Immature natural killer cell (primary cell): Measurements from ENCODE around the gene DLEC1. TPM values are rescaled to one million over a fixed set of nuclear protein-coding genes. Genes with fewer than 3 reads are reported as not detected.
"Not testable (repeated sequence)": the region's sequence is repeated elsewhere in the genome, so short reads cannot be mapped to it uniquely, and the experiment has no call there.

ENCODE experiments used
- DNase-seq, 3 donors: peaks; one replicate each; pipeline ENCODE4 v3.0.0; 2022; ENCODE audit warnings: mixed read lengths in 1 of 3
- H3K27ac Mint-ChIP-seq, 6 donors: one replicate each; pipeline ENCODE4 v1.8.0; 2020; ENCODE audit warnings: mixed read lengths in 6 of 6, mild to moderate bottlenecking in 5 of 6, inconsistent platforms in 4 of 6, moderate library complexity in 3 of 6
- H3K27me3 Mint-ChIP-seq, 3 donors: one replicate each; pipeline ENCODE4 v1.8.0; 2020 to 2021; ENCODE audit warnings: low read depth in 3 of 3, mild to moderate bottlenecking in 3 of 3, mixed read lengths in 3 of 3, moderate library complexity in 3 of 3, inconsistent platforms in 1 of 3
- H3K36me3 Mint-ChIP-seq, 3 donors: one replicate each; pipeline ENCODE4 v1.8.0; 2020; ENCODE audit warnings: mixed read lengths in 3 of 3, inconsistent platforms in 2 of 3, mild to moderate bottlenecking in 2 of 3
- H3K4me1 Mint-ChIP-seq, 2 donors: one replicate each; pipeline ENCODE4 v1.8.0; 2020; ENCODE audit warnings: inconsistent platforms in 2 of 2, mild to moderate bottlenecking in 2 of 2, mixed read lengths in 2 of 2, moderate library complexity in 1 of 2
- H3K4me3 Mint-ChIP-seq, 5 donors: one replicate each; pipeline ENCODE4 v1.8.0; 2020; ENCODE audit warnings: mild to moderate bottlenecking in 5 of 5, mixed read lengths in 5 of 5, inconsistent platforms in 3 of 5, moderate library complexity in 3 of 5
- H3K9me3 Mint-ChIP-seq, 6 donors: one replicate each; pipeline ENCODE4 v1.8.0; 2020; ENCODE audit warnings: mild to moderate bottlenecking in 6 of 6, mixed read lengths in 6 of 6, inconsistent platforms in 4 of 6, moderate library complexity in 3 of 6
- polyA plus RNA-seq, 3 donors: library from polyadenylated mRNA; unstranded; fragments of 300-500 nt; fragmentation: Illumina TruSeq; gene quantifications; one replicate each; pipeline ENCODE4 v1.2.3, GENCODE V29; 2021

Gene DLEC1
- polyA plus RNA-seq, 3 donors from 2014 or later, result 0.16 to 2.4 (median 0.84) TPM

- Mint-ChIP-seq H3K9me3 (no peaks in the 10 kb centered on the region), H3K27ac (no peak overlapping the region), H3K27me3 (peaks cover 0 to 2% (median 1%) of the 10 kb centered on the region in 3 donors), H3K36me3 (peaks cover 4 to 18% (median 16%) of the 10 kb centered on the region in 3 donors), H3K4me1 (no peaks in the 10 kb centered on the region), H3K4me3 (no peak overlapping the region)
- no peak for DNase-seq
Measured at GRCh38 chr3:38067508-38068233, 28.7 kb downstream of the DLEC1 start.

DNA sequence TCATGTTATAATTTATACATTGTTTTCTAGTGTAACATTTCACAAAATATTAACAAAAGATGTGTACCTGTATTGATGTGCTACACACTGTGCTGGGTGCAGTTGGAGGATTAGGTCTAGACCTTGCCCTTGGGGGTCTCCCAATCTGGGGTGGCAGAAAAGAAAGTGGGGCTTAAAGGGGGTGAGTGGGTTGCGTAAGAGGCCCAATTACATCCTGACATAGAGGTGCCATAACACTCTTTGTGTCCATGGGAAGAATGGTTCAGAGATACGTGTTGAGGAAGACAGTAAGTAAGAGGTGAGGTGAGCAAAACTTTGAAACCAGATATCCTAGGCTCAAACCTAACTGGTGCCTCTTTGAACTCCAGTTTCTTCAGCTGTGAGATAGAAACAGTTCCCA, 31.0 kb downstream of the DLEC1 start:
- peaks cover 0 to 2% (median 1%) of the 10 kb centered on the region in 3 donors for H3K27me3 Mint-ChIP-seq
- H3K36me3 Mint-ChIP-seq, result peaks cover 4 to 18% (median 8%) of the 10 kb centered on the region in 3 donors
- no peaks in the 10 kb centered on the region for H3K4me1 Mint-ChIP-seq
- H3K9me3 Mint-ChIP-seq, result no peaks in the 10 kb centered on the region
- no peak overlapping the region for H3K27ac Mint-ChIP-seq
- H3K4me3 Mint-ChIP-seq, result no peak overlapping the region
- no peak for DNase-seq

DNA sequence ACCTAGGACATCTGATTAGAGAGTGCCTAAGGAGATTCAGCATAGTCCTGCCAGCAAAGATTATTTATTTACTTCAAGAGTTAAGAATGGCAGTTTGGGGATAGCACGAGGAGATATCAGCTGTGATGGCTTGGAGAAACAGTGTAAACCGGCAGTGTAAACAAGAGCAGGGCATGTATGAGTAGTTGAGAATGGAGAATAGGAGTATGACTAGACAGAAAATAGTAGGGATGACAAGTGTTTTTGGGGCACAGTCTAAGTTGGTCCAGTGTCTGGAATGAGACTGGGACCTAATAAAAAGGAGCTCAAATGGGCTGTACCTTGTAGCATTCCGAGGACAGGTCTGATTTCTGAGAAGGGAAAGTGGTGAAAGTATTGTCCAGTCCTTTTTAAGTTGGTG, 38.1 kb downstream of the DLEC1 start:
- not testable (repeated sequence) for DNase-seq, H3K9me3 Mint-ChIP-seq, H3K4me1 Mint-ChIP-seq, H3K27me3 Mint-ChIP-seq, H3K27ac Mint-ChIP-seq, H3K4me3 Mint-ChIP-seq, H3K36me3 Mint-ChIP-seq

DNA sequence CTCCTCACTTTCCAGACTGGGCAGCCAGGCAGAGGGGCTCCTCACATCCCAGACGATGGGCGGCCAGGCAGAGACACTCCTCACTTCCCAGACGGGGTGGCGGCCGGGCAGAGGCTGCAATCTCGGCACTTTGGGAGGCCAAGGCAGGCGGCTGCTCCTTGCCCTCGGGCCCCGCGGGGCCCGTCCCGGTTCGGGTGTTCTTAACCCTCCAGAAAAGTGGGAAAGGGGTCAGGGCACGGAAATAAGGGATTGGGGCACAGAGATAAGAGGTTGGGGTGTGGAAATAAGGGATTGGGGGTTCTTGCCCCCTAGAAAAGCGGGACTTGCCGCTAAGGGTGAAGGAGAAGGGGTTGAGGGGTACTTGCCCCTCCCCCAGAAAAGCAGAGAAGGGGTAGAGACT, 43.3 kb downstream of the DLEC1 start:
- H3K4me3 Mint-ChIP-seq, DNase-seq, H3K4me1 Mint-ChIP-seq, H3K27ac Mint-ChIP-seq, H3K36me3 Mint-ChIP-seq: not testable (repeated sequence)
- Mint-ChIP-seq H3K9me3 (peaks cover 0 to 16% (median 11%) of the 10 kb centered on the region in 6 donors), H3K27me3 (peaks cover 24 to 42% (median 25%) of the 10 kb centered on the region in 3 donors)

- H3K36me3 Mint-ChIP-seq, H3K4me1 Mint-ChIP-seq: not testable (repeated sequence)
Measured at GRCh38 chr3:38083254-38083653, 44.2 kb downstream of the DLEC1 start.

GRCh38 chr3:38083871-38084333, 44.9 kb downstream of the DLEC1 start:
- peaks cover 0 to 16% (median 12%) of the 10 kb centered on the region in 6 donors for H3K9me3 Mint-ChIP-seq
- peaks cover 23 to 45% (median 24%) of the 10 kb centered on the region in 3 donors for H3K27me3 Mint-ChIP-seq
- DNase-seq, result peak in 2 of 3 donors; percentile 1 to 23
- H3K4me3 Mint-ChIP-seq, result peak overlapping the region in 2 of 5 donors; percentile 11 to 73
- H3K4me1 Mint-ChIP-seq, result peaks cover 0 to 2% of the 10 kb centered on the region in 2 donors
- H3K27ac Mint-ChIP-seq, result peak overlapping the region; percentile 23 to 93 (median 81)
- peaks cover 8 to 15% (median 9%) of the 10 kb centered on the region in 3 donors for H3K36me3 Mint-ChIP-seq

More at GRCh38 chr3:38083254-38083653, 44.2 kb downstream of the DLEC1 start:
- peak in 1 of 3 donors; percentile 22 for DNase-seq
- H3K9me3 Mint-ChIP-seq, result peaks cover 0 to 16% (median 12%) of the 10 kb centered on the region in 6 donors
- H3K4me3 Mint-ChIP-seq, result not testable (repeated sequence)
- H3K27me3 Mint-ChIP-seq, result peaks cover 24 to 44% (median 25%) of the 10 kb centered on the region in 3 donors
- peak overlapping the region in 3 of 6 donors; percentile 26 to 93 (median 36) for H3K27ac Mint-ChIP-seq

DNA sequence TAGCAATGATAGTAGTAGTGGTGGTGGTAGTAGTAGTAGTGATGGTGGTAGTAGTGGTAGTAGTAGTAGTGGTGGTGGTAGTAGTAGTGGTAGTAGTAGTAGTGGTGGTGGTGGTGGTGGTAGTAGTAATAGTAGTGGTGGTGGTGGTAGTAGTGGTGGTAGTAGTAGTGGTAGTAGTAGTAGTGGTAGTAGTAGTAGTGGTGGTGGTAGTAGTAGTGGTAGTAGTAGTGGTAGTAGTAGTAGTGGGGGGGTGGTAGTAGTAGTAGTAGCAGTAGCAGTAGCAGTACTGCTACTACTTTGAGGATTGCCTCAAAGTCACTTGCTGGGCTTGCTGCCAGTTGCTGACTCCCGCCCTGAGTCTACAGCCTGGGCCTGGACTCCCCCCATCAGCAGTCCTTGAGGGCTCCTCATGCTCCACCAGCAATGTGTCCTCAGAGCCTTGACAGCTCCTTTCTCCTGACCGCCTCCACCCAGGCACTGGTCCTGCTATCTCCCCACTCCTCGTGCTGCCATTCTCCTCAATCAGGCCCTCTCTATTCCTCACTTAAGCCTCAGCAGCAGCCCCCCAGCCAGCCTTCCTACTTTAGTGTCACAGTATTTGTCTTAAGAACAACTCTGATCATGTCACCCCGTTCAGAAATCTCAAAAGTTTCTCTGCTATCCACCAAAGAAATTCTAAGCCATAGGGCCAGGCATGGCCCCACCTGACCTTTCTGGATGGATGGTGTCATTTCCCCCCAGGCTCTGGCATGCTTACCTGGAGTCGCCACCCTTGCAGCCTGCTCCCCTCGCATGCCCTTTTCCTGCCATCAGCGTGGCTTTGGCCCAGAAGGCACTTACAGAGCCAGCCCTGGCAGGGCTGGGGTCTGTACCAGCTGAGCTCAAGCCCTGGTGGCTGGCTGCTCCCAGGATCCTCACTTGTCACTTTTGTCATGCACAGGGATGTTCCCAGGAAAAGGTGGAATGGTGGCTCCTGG, 45.6 kb downstream of the DLEC1 start:
- H3K4me3 Mint-ChIP-seq, result peak overlapping the region in 3 of 5 donors; percentile 11 to 73 (median 26)
- peaks cover 0 to 2% of the 10 kb centered on the region in 2 donors for H3K4me1 Mint-ChIP-seq
- peak; percentile 25 to 46 (median 26) for DNase-seq
- peaks cover 0 to 16% (median 12%) of the 10 kb centered on the region in 6 donors for H3K9me3 Mint-ChIP-seq
- H3K27me3 Mint-ChIP-seq, result peaks cover 23 to 45% (median 24%) of the 10 kb centered on the region in 3 donors
- peak overlapping the region; percentile 23 to 93 (median 81) for H3K27ac Mint-ChIP-seq
- peaks cover 9 to 15% (median 11%) of the 10 kb centered on the region in 3 donors for H3K36me3 Mint-ChIP-seq

DNA sequence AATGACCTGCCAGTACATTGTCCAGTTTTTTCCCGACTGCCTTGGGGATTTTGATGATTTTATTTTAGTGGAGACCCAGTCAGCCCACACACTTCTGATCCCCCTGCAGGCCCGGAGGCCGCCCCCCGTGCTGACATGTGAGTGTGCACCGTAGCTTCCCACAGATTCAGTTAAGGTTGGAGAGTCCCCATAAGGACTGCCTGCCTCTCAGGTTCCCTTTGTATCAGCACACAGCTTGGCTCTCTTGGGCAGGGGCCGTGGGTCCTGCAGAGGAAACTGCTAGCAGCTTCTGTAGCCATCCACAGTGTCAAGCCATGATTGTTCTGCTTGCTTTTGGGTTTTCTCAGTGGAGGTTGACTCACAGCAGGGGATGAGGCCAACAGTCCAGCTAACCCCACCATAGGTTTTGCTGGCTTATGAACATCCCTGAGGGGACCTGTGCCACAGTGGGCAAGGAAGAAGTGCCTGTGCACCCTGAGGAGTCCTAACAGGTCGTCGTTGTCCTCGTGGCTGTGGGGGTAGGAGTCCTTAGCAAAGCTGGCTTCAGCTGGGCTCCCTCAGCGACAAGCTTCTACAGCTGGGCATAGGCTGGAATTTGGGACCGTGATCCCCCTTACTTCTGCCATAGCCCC, 46.4 kb downstream of the DLEC1 start:
- Mint-ChIP-seq H3K9me3 (peaks cover 0 to 15% (median 12%) of the 10 kb centered on the region in 6 donors), H3K36me3 (peaks cover 9 to 15% (median 11%) of the 10 kb centered on the region in 3 donors), H3K4me1 (peaks cover 0 to 2% of the 10 kb centered on the region in 2 donors), H3K4me3 (no peak overlapping the region), H3K27ac (peak overlapping the region in 4 of 6 donors; percentile 22 to 93 (median 76)), H3K27me3 (peaks cover 23 to 40% (median 24%) of the 10 kb centered on the region in 3 donors)
- peak; percentile 4 to 10 (median 7) for DNase-seq

GRCh38 chr3:38085943-38086324, 46.9 kb downstream of the DLEC1 start:
- H3K4me1 Mint-ChIP-seq, result peaks cover 0 to 2% of the 10 kb centered on the region in 2 donors
- peaks cover 23 to 40% (median 24%) of the 10 kb centered on the region in 3 donors for H3K27me3 Mint-ChIP-seq
- H3K27ac Mint-ChIP-seq, result peak overlapping the region in 2 of 6 donors; percentile 11 to 51
- H3K4me3 Mint-ChIP-seq, result no peak overlapping the region
- peaks cover 0 to 14% (median 12%) of the 10 kb centered on the region in 6 donors for H3K9me3 Mint-ChIP-seq
- DNase-seq, result no peak
- H3K36me3 Mint-ChIP-seq, result peaks cover 9 to 15% (median 11%) of the 10 kb centered on the region in 3 donors

DNA sequence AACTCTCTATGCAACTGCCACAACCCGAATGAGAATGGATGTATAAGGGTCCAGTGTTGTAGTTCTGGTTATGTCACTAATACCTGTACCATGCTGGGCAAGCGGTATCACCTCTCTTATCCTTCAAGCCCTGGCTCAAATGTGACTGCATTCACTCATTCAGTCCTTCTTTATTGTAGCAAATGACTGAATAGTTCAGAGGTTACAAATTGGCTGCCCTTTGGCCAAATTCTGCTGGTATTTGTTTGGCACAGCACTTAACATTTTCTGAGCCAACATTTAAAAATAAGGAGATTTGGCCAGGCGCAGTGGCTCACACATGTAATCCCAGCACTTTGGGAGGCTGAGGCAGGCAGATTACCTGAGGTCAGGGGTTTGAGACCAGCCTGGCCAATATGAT, 47.5 kb downstream of the DLEC1 start:
- Mint-ChIP-seq H3K9me3 (peaks cover 0 to 14% (median 12%) of the 10 kb centered on the region in 6 donors), H3K4me3 (no peak overlapping the region), H3K4me1 (peaks cover 0 to 2% of the 10 kb centered on the region in 2 donors), H3K27me3 (peaks cover 23 to 40% (median 24%) of the 10 kb centered on the region in 3 donors), H3K27ac (peak overlapping the region in 1 of 6 donors; percentile 11), H3K36me3 (peaks cover 9 to 15% (median 11%) of the 10 kb centered on the region in 3 donors)
- DNase-seq, result no peak

DNA sequence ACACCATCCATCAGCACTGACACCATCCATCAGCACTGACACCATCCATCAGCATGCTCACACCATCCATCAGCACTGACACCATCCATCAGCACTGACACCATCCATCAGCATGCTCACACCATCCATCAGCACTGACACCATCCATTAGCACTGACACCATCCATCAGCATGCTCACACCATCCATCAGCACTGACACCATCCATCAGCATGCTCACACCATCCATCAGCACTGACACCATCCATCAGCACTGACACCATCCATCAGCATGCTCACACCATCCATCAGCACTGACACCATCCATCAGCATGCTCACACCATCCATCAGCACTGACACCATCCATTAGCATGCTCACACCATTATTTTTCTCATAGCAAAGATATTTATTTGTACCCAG, 48.3 kb downstream of the DLEC1 start:
- H3K4me1 Mint-ChIP-seq, H3K4me3 Mint-ChIP-seq, DNase-seq: not testable (repeated sequence)
- Mint-ChIP-seq H3K9me3 (peaks cover 0 to 14% (median 12%) of the 10 kb centered on the region in 6 donors), H3K36me3 (peaks cover 11 to 15% (median 13%) of the 10 kb centered on the region in 3 donors), H3K27ac (peak overlapping the region in 1 of 6 donors; percentile 61), H3K27me3 (peaks cover 22 to 40% (median 24%) of the 10 kb centered on the region in 3 donors)

- H3K4me1 Mint-ChIP-seq, result peaks cover 0 to 2% of the 10 kb centered on the region in 2 donors
- no peak for DNase-seq
- H3K4me3 Mint-ChIP-seq, result no peak overlapping the region
- peaks cover 14 to 29% (median 21%) of the 10 kb centered on the region in 3 donors for H3K27me3 Mint-ChIP-seq
- H3K36me3 Mint-ChIP-seq, result peaks cover 11 to 16% (median 15%) of the 10 kb centered on the region in 3 donors
- H3K9me3 Mint-ChIP-seq, result peaks cover 0 to 13% (median 11%) of the 10 kb centered on the region in 6 donors
- H3K27ac Mint-ChIP-seq, result no peak overlapping the region
Measured at GRCh38 chr3:38088126-38089078, 49.4 kb downstream of the DLEC1 start.
